Activated T-cell treated with anti-CD3 and anti-CD28 coated beads for 4 hours (primary cell): ENCODE measurements around the gene MAGI3.
"Not testable (repeated sequence)": the region's sequence is repeated elsewhere in the genome, so short reads cannot be mapped to it uniquely, and the experiment has no call there.

Experiments used
- DNase-seq: peaks from one replicate; pipeline ENCODE4 v3.0.0-alpha.2; 2020

The MAGI3 gene

GRCh38 chr1:113530021-113530420 is 139.7 kb downstream of the MAGI3 start:
- no peak for DNase-seq

- DNase-seq, result no peak
Measured at GRCh38 chr1:113531321-113531720, 141.0 kb downstream of the MAGI3 start.

DNA sequence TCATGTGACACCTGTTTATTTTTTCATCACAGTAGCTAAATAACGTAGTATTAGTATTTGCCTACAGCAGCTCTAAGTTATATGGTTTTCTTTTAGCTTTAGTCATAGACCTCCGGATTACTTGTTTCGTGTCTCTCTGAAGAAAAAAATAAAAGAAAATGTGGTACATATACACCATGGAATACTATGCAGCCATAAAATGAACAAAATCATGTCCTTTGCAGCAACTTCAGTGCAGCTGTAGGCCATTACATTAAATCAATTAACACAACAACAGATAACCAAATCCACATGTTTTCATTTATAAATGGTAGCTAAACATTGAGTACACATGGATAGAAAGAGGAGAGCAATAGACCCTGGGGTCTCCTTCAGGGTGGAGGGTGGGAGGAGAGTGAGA is 142.7 kb downstream of the MAGI3 start:
- DNase-seq, result no peak

- DNase-seq, result no peak
Measured at GRCh38 chr1:113534130-113534817, 144.0 kb downstream of the MAGI3 start.

- no peak for DNase-seq
Measured at GRCh38 chr1:113534875-113535274, 144.6 kb downstream of the MAGI3 start.

- no peak for DNase-seq
Measured at GRCh38 chr1:113536182-113536780, 146.0 kb downstream of the MAGI3 start.

DNA sequence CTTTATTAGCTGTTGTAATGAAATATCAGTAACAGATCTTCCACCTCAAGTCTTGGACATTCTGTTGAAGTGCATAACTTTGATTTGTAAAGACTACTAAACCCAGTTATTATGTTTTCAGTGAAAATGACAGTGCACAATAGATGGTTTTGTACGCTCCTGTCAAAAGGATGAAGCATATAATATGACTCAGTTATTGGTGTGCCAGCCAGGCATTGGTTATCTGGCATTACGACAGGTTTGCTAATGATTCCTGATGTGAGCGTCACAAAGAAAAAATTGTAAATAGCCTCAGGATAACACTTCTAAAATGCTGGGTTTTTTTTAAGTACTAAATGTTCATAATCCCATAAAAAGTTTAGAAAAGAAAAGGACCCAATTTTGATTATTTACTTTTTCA is 147.9 kb downstream of the MAGI3 start:
- DNase-seq, result no peak

- no peak for DNase-seq
Measured at GRCh38 chr1:113540335-113540734, 150.0 kb downstream of the MAGI3 start.

GRCh38 chr1:113541106-113541505 is 150.8 kb downstream of the MAGI3 start:
- no peak for DNase-seq

DNA sequence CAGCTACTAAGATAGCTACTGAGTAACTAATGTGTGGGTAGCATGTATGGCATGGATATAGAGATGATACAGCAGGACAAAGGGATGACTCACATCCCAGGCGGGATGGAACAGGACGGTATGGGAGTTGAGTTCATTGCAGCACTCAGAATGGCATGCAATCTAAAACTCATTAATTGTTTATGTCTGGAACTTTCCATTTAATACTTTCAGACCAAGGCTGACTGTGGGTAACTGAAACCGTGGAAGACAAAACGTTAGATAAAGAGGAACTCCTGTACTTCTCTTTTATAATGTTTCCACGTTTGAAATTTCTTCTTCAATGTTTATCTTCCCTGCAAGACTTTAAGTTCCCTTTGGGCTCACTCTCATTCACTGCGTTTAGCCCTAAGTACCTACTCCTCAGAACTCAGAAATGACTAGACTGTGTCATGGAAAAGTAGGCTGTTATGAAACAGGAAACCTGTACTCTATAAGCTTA is 151.9 kb downstream of the MAGI3 start:
- no peak for DNase-seq

DNA sequence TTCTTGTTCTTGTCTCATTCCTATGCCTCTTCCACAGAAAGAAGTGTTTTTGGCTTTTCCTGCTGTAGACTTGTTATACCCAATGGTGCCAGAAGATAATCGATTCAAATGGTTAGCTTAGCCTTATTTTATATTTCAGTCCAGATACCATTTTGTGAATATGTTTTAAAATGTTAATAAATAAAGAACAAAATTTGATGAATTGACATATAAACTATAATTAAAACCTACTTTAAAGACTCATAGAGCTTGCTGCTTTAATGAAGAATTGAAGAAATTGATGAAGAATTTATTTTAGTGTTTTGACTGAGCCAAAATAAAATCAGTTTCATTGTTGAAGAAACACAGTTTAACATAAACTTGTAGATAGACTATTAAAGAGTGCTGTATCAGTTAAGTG is 152.8 kb downstream of the MAGI3 start:
- no peak for DNase-seq

- no peak for DNase-seq
Measured at GRCh38 chr1:113545210-113545609, 154.9 kb downstream of the MAGI3 start.

- no peak for DNase-seq
Measured at GRCh38 chr1:113545626-113546025, 155.3 kb downstream of the MAGI3 start.

DNA sequence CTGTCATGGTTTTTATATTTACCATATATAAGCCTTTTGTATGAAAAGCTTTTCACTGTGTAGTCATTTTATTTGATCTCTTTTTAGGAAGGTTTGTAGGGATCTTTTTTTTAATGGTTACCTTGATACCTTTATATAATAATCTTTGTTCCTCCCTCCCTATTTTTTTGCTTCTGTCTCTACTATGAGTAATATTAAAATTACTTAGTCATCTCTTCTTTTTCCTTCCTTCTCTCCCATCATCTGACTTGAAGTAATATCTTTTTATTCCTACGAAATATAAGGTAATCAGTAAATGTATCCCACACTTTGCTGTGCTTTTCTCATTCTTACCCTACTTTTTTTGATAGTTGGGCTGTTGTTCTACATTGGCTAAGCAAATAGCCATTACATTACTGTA is 161.4 kb downstream of the MAGI3 start:
- no peak for DNase-seq

DNA sequence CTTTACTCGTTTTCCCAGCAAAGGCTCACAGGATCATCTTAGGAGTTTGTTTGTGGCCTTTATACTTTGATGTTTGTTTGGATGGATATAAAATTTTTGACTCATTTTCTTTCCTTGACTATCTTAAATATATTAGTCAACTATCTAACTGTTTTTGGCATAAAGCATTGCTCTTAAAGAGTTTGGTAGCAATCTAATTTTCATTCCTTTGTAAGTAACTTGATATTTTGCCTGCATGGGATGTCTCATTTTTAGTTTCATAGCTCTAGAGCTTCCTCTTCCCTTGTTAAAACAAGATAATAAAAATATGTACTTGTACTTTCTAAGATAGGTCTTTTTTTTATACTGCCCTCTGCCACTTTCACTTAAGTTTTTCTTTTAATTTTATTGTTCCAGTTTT is 161.9 kb downstream of the MAGI3 start:
- DNase-seq, result no peak

DNA sequence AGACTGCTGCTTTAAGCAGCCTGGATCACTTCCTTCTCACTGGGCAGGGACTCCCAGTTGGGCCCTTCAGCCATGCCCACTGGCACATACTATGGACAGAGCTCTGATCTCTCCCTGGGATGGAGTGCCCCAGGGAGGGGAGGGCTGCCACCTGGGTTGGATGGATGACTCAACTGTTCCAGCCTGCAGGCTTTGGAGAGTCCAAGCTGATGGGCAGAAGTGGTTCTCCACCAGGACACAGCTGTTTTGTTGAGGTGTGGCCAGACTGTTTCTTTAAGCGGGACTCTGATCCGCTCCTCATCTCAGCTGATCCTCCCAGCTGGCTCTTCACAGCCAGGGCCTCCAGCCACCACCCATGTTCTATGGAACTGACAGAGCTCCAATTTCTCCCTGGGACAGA is 166.9 kb downstream of the MAGI3 start:
- no peak for DNase-seq

DNA sequence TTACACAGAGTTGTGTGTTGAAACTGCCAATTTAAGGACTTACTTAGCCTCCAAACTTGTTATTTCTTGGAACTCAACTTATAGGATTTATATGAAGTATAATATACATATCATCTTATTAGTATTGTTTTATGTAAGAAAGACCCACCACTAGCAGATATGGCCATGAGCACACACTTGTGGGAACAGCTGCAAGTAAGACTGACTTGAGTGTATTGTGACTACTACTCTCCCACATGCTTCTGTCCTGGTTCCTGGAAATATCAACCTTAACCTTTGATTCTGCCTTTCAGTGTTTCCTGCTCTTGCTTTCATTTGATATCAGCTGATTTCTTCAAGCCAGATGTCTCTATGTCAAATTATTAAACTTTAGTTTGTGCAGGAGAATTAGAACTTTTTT is 175.3 kb downstream of the MAGI3 start:
- no peak for DNase-seq

DNA sequence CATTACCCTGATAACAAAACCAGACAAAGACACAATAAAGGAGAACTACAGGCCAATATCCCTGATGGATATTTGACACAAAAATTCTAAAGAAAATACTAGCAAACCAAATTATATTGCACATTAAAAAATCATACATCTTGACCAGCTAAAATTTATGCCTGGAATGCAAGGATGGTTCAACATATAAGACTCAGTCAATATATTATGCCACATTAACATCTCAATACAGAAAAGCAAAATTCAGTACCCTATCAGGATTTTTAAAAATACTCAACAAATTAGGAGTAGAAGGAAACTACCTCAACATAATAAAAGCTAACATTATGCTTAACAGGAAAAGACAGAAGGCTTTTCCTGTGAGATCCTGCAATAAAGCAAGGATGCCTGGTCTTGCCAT is 177.1 kb downstream of the MAGI3 start:
- no peak for DNase-seq

GRCh38 chr1:113575744-113576260 is 185.5 kb downstream of the MAGI3 start:
- not testable (repeated sequence) for DNase-seq

GRCh38 chr1:113576271-113576670 is 186.0 kb downstream of the MAGI3 start:
- DNase-seq, result no peak

- DNase-seq, result no peak
Measured at GRCh38 chr1:113579256-113580018, 189.1 kb downstream of the MAGI3 start.

- DNase-seq, result no peak
Measured at GRCh38 chr1:113581323-113581722, 191.0 kb downstream of the MAGI3 start.

DNA sequence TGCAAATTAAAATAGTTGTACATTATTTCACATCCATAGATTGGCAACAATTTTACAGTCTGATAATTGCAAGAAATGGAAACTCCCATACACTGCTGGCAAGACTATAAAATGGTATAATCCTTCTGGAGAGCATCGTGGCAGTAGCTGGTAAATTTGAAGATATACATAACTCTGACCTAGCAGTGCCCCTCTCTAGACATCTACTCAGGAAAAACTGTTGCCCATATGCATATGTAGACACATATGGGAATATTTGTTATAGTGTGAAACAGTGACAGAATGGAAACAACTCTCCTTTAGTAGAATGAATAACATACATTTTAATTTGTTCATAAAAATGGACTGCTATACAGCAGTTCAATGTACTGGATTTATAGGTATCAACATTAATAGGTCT is 191.8 kb downstream of the MAGI3 start:
- DNase-seq, result no peak

DNA sequence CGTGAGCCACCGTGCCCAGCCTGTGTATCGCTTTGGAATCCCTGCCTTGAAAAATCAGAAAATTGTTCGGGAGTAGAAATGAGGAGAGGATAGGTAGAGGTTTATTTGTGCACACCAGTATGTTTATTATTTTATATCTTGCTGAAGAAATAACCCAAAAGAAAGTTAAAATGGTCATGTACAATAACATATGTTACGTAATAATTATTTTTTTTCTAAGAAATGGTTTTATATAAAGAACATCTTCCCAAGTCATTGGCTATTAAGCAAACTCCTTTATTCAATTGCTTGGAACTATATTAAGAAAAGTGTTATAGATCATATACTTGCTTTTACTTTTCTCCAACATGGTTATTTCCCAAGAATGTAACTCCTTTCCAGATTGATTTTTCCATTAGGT is 197.2 kb downstream of the MAGI3 start:
- no peak for DNase-seq
